Peyer's patch (tissue), 4 donors: Measurements from ENCODE around the gene GAMT.

ENCODE experiments used
- POLR2A ChIP-seq, 2 donors: fragments of 450-650 bp; IDR thresholded peaks; one replicate each; pipeline ENCODE4 v1.5.1; 2017; ENCODE audit warnings: antibody characterized with exemption in 2 of 2, mild to moderate bottlenecking in 2 of 2, moderate library complexity in 2 of 2
- TF ChIP-seq, protein P1 (sequence below), 6 experiments: fragments of 450-650 bp in 4 of 6; fragments of 200-600 bp in 2 of 6; sonication (generic) in 1 of 6; IDR thresholded peaks; one replicate each; pipeline ENCODE4 v1.5.1; 2017 to 2019; ENCODE audit warnings: antibody characterized with exemption in 6 of 6, mild to moderate bottlenecking in 3 of 6, moderate library complexity in 1 of 6

DNA sequence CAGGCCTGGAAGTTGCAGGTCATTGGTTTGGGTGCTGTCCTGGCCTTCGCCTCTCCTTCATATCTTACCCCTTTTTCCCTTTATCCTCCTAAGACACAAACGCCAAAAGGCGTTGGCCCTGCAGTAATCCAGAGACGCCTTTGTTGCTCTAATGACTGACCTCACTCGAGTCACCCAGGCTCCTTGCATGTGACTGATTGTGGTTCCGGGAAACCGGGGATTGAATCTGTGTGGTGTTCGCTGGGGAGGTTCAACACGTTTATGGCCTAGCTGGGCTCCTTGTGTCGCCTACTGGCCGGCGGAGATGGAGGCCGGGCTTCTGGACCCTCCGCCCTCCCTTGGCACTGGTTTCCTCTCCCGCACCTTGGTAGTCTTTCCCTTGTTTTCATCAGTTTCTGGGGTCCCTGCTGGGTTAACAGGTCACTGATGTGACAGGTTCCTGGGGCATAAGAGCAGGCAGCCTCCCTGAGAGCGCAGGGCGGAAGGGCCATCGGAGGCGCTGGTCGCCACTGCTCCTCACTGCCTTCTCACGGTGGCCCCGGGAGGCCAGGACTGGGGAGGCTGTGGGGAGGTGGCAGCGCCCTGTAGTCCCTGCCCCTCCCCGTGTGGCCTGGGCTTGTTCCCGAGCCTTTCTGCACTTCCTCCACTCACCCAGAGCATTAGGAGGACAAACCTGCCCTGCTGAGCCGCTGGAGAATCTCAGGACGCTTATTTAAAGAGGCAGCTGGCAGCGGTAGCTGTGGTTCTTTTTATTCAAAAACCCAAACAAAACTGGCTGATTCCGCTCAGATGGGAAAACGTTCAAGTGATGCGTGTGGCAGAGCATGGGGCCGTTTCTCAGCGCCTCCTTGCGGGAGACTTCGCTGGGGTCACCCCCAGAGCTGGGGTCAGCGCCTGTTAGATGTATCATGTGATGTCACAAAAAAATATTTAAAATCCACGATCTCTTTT is 35.7 kb downstream of the GAMT start:
- TF ChIP-seq, protein P1, sequence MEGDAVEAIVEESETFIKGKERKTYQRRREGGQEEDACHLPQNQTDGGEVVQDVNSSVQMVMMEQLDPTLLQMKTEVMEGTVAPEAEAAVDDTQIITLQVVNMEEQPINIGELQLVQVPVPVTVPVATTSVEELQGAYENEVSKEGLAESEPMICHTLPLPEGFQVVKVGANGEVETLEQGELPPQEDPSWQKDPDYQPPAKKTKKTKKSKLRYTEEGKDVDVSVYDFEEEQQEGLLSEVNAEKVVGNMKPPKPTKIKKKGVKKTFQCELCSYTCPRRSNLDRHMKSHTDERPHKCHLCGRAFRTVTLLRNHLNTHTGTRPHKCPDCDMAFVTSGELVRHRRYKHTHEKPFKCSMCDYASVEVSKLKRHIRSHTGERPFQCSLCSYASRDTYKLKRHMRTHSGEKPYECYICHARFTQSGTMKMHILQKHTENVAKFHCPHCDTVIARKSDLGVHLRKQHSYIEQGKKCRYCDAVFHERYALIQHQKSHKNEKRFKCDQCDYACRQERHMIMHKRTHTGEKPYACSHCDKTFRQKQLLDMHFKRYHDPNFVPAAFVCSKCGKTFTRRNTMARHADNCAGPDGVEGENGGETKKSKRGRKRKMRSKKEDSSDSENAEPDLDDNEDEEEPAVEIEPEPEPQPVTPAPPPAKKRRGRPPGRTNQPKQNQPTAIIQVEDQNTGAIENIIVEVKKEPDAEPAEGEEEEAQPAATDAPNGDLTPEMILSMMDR (IDR thresholded peaks at IDR 0.05): no peak
- TF ChIP-seq POLR2A (IDR thresholded peaks at IDR 0.05): no peak
